ENCODE data around the gene ANKRD11. TPM values are rescaled to one million over a fixed set of nuclear protein-coding genes. Genes with fewer than 3 reads are reported as not detected.

Gene ANKRD11
- total RNA-seq, 1 donor from 2014 or later: 178 TPM

DNA sequence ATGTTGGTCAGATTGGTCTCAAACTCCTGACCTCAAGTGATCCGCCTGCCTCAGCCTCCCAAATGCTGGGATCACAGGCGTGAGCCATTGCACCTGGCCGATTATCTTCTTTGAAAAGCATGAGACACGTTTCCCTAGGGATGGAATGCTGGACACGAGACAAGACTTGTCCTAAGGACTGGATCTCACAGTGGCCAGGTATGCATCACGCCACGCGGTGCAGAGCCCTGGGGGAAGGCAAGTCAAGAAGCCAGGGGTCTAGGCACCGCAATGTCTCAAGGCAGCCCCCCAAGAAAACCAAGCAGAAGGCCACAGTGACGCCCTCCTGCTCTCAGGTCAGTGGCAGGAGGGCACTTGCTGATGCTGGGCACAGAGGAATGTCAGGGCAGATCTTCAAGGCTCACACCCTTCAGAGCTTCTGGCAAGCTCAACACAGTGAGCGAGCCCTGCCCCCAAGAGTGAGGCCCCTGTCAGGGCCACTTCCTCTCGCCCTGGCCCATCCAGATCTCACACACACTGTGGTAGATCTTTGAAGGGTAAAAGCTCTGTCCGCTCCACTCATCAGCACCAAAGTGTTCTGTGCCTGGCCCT, 138.2 kb downstream of the ANKRD11 start:
- Mint-ChIP-seq H3K4me1 (ENCODE audit: low read depth) (peaks cover 24% of the 10 kb centered on the region), H3K4me3 (ENCODE audit: low read depth) (no peak overlapping the region), H3K36me3 (ENCODE audit: insufficient read depth) (peaks cover 3% of the 10 kb centered on the region), H3K9me3 (ENCODE audit: low read depth) (no peaks in the 10 kb centered on the region), H3K27me3 (no peaks in the 10 kb centered on the region), H3K27ac (peak overlapping the region; percentile 78)
- DNase-seq (ENCODE audit: low spot score, unreplicated experiment): no peak
- TF ChIP-seq CTCF (IDR thresholded peaks at IDR 0.05; ENCODE audit: unreplicated experiment): no peak

DNA sequence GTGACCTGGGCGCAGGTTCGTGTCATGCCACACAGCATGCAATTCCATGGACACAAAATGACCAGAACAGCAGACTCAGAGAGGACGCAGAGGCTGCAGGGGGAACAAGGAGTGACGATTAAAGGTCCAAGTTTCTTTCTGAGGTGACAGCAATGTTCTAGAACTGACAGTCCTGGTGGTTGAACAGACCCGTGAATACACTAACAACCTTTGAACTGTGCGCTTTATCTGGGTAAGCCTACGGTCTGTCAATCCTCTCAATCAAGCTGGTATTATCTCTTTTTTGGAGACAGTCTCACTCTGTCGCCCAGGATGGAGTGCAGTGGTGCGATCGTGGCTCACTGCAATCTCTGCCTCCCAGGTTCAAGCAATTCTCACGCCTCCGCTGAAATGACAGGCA, 138.7 kb downstream of the ANKRD11 start:
- Mint-ChIP-seq H3K9me3 (ENCODE audit: low read depth) (no peaks in the 10 kb centered on the region), H3K27me3 (no peaks in the 10 kb centered on the region), H3K4me3 (ENCODE audit: low read depth) (no peak overlapping the region), H3K27ac (peak overlapping the region; percentile 64), H3K36me3 (ENCODE audit: insufficient read depth) (peaks cover 3% of the 10 kb centered on the region), H3K4me1 (ENCODE audit: low read depth) (peaks cover 28% of the 10 kb centered on the region)
- no peak for DNase-seq (ENCODE audit: low spot score, unreplicated experiment)
- TF ChIP-seq CTCF (IDR thresholded peaks at IDR 0.05; ENCODE audit: unreplicated experiment): no peak

DNA sequence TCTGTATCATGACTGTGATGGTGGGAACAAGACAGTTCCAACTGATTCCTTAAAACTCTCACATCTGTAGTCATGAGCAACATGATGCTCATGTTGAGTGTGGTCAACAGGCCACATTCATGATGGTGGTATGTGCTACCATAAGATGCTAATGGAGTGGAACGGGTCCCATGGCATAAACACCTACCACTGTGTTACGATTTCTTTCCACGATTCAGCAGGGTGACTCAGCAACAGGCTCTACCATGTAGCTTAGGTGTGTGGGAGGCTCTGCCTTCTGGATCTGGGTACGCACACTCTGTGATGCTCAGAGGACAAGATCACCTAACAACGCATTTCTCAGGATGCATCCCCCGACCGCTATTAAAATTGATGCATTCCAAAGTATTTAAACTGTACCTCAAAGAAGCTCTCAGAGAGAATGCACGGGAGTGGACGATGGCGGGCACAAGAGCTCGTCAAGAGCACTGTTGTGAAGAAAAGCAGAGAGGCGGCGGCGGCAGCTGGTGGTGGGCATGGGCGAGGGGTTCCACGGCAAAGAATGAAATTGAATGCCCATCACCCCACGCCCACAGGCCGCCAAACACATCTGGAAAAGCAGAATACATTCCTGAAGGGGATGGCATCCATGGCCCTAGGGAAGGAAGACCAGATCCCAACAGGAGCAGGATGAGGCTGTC, 139.5 kb downstream of the ANKRD11 start:
- Mint-ChIP-seq H3K27me3 (no peaks in the 10 kb centered on the region), H3K27ac (peak overlapping the region; percentile 57), H3K36me3 (ENCODE audit: insufficient read depth) (peaks cover 3% of the 10 kb centered on the region), H3K9me3 (ENCODE audit: low read depth) (no peaks in the 10 kb centered on the region), H3K4me3 (ENCODE audit: low read depth) (no peak overlapping the region), H3K4me1 (ENCODE audit: low read depth) (peaks cover 34% of the 10 kb centered on the region)
- no peak for TF ChIP-seq CTCF (IDR thresholded peaks at IDR 0.05; ENCODE audit: unreplicated experiment)
- DNase-seq (ENCODE audit: low spot score, unreplicated experiment): no peak

GRCh38 chr16:89349947-89350633, 140.3 kb downstream of the ANKRD11 start:
- Mint-ChIP-seq H3K4me1 (ENCODE audit: low read depth) (peaks cover 38% of the 10 kb centered on the region), H3K27ac (no peak overlapping the region), H3K9me3 (ENCODE audit: low read depth) (no peaks in the 10 kb centered on the region), H3K27me3 (no peaks in the 10 kb centered on the region), H3K4me3 (ENCODE audit: low read depth) (no peak overlapping the region), H3K36me3 (ENCODE audit: insufficient read depth) (peaks cover 3% of the 10 kb centered on the region)
- no peak for DNase-seq (ENCODE audit: low spot score, unreplicated experiment)
- TF ChIP-seq CTCF (IDR thresholded peaks at IDR 0.05; ENCODE audit: unreplicated experiment): no peak

DNA sequence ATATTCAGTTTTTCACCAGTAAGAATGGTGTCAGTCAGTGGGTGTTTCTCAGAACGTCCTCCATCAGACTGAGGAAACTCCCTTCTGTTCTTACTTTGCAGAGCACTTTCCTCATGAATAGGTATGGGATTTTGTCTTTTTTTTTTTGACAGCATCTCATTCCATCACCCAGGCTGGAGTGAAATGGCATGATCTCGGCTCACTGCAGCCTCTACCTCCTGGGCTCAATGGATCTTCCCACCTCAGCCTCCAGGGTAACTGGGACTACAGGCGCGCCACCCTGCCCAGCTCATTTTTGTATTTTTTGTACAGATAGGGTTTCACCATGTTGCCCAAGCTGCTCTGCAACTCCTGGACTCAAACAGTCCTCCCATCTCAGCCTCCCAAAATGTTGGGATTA, 142.6 kb downstream of the ANKRD11 start:
- Mint-ChIP-seq H3K4me1 (ENCODE audit: low read depth) (peaks cover 39% of the 10 kb centered on the region), H3K27me3 (no peaks in the 10 kb centered on the region), H3K9me3 (ENCODE audit: low read depth) (no peaks in the 10 kb centered on the region), H3K36me3 (ENCODE audit: insufficient read depth) (peaks cover 3% of the 10 kb centered on the region), H3K27ac (no peak overlapping the region), H3K4me3 (ENCODE audit: low read depth) (no peak overlapping the region)
- DNase-seq (ENCODE audit: low spot score, unreplicated experiment): no peak
- TF ChIP-seq CTCF (IDR thresholded peaks at IDR 0.05; ENCODE audit: unreplicated experiment): no peak

All from progenitor cell of endocrine pancreas (in vitro differentiated cells).